ENCODE measurements around the gene HOTAIR.

DNA sequence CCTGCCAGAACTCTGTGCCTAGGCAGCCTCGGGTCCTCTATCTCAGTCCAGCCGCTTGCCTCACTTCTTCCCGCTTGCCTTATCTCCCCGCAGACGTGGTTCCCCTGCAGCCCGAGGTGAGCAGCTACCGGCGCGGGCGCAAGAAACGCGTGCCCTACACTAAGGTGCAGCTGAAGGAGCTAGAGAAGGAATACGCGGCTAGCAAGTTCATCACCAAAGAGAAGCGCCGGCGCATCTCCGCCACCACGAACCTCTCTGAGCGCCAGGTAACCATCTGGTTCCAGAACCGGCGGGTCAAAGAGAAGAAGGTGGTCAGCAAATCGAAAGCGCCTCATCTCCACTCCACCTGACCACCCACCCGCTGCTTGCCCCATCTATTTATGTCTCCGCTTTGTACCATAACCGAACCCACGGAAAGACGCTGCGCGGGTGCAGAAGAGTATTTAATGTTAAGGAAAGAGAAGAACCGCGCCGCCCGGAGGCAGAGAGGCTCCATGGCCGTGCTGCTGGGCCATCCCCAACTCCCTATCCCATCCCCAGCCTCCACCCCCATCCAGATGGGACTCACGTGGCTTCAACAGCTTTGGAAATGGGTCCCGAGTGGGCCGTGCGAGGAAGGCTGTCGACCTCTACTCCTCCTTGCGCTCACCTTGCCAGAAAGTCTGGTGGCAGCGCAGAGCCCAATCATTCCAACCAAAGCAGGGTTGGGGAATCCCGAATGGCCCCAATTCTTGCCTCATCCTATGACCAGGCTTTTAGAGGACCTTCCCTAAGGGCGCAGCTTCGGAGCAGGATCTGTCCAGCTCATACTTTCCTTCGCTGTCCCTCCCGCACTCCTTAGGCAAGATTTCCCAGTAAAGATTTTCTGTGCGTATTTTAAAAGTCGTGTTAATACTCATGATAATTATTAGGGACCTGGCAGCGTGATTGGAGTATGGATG is 29.6 kb downstream of the HOTAIR start:
- TF ChIP-seq CTCF (conservative IDR thresholded peaks at IDR 0.05): no peak
- no peak for TF ChIP-seq ZFX (IDR thresholded peaks at IDR 0.05)
